ENCODE data around the gene SMAP2.

The SMAP2 gene

GRCh38 chr1:40390857-40391256, 17.3 kb downstream of the SMAP2 start:
- DNase-seq (ENCODE audit: low read depth, low spot score) = no peak

GRCh38 chr1:40391688-40392145, 18.2 kb downstream of the SMAP2 start:
- DNase-seq (ENCODE audit: low read depth, low spot score) = no peak

- DNase-seq (ENCODE audit: low read depth, low spot score) = no peak
Measured at GRCh38 chr1:40392221-40392620, 18.7 kb downstream of the SMAP2 start.

GRCh38 chr1:40393173-40393572, 19.6 kb downstream of the SMAP2 start:
- DNase-seq (ENCODE audit: low read depth, low spot score) = no peak

DNA sequence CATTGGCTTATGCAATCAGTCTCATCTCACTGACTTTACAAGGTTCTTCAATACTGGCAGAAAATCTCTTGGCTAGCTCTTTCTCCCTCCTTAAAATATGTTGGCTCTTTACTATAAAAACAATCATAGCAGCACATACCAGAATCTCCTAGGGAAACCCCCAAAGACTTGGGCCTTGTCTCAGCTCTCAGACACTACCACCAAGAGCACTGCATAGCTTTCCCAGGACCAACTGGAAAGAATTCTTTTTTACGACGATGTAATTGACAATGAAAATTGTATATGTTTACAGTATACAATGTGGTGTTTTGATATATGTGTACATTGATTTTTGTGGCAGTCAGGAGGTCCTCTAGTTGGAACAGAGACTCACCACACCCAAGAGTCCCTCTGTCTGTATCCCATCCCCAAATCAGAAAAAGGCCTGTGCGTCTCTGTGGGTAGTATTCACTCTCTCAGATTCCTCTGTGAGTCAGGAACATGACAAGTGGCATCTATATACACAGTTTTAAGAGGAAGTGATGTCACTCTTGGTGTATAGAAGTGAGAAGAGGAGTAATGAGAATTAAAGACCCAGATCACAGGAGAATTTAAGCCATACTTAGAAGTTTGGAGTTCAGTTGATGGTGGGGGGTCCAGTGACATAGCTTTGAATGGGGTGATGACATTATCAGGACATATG, 21.1 kb downstream of the SMAP2 start:
- DNase-seq (ENCODE audit: low read depth, low spot score) = no peak

DNA sequence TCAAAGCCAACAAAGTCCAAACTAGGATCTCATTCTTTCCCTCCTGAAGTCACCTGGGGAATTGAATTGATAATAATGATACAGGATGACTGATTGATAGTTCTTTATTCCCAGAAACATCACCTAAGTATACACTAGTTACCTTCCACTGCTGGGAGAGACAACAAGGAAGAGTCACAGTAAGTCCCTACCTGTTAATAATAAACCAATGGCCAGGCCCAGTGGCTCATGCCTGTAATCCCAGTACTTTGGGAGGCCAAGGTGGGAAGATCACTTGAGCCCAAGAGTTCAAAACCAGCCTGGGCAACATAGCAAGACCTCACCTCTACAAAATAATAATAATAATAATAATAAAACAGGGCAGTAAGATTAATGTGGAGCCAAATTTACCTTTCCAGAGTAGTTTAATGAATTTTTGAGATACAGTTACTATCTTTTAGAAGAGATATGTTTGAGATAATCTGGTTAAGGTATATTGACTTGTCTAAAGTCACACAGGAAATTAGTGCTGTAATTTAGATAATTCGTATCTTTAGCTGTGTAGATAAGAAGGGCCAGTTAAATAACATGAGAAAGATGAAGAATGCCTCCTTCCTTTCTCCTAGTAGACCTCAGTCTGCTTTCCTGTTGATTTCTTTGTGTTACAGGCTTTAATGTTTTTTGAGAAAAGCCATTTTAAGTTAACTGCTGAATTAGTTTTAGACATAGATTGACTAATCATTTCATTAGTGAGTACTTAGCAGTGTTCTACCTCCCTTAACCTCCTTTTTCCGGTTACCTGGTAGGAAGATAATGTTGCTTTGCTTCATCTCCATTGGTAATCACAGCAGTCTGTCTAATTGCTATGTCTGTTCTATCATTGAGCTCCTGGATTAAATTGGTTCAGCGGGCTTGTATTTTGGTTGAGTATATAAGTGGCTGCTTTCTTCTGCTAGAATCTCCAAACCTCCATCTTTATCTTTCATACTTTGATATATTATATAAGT, 22.0 kb downstream of the SMAP2 start:
- DNase-seq (ENCODE audit: low read depth, low spot score) = no peak

GRCh38 chr1:40396420-40396819, 22.9 kb downstream of the SMAP2 start:
- no peak for DNase-seq (ENCODE audit: low read depth, low spot score)

DNA sequence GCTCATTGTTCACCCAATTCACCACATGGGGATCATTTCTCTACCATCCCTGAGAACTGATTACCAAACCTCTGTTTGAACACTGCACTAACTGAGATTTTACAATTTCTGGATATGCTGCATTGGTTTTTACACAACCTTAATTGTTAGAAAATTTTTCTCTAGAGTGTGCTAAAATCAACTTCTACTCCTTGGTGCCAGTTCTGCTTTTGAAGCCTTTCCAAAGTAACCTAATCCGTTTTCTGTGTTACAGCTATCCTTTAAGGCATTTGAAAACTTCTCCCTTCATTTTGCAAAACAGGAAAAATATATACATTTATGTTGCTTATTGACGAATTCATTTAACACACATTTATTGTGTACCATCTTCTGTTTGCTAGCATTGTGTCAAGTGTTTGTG, 23.7 kb downstream of the SMAP2 start:
- no peak for DNase-seq (ENCODE audit: low read depth, low spot score)

DNA sequence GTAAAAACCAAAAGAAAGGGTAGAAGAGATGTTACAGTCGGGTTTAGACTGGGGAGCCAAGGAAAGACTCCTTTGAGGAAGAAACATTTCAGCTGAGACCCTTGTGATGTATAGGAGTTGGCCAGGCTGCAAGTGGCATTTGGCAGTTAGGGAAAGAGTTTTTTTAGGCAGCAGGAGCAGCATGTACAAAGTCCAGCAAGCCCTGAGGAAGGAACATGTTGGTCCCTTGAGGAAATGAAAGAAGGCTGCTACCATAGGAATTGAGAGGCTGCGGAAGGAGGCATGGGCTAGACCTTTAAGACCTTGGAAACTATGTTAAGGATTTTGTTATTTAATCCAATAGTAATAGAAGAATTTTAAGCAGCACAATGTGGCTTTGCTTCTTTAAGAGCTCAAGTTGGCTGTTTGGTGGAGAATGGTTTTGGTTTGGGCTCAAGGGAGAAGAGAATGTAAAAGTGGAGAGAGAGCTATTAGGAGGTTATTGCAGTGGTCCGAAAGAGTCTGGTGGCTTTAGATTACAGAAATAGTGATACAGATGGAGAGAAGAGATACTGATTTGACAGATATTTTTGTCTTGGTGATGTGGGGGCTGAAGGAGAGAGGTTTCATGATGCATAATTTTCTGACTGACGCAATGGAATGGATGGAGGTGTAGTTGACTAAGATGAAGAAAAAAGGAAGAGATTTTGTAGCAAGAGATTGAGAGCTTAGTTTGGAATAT, 26.6 kb downstream of the SMAP2 start:
- DNase-seq (ENCODE audit: low read depth, low spot score) = no peak

- DNase-seq (ENCODE audit: low read depth, low spot score) = no peak
Measured at GRCh38 chr1:40401473-40402201, 28.1 kb downstream of the SMAP2 start.

DNA sequence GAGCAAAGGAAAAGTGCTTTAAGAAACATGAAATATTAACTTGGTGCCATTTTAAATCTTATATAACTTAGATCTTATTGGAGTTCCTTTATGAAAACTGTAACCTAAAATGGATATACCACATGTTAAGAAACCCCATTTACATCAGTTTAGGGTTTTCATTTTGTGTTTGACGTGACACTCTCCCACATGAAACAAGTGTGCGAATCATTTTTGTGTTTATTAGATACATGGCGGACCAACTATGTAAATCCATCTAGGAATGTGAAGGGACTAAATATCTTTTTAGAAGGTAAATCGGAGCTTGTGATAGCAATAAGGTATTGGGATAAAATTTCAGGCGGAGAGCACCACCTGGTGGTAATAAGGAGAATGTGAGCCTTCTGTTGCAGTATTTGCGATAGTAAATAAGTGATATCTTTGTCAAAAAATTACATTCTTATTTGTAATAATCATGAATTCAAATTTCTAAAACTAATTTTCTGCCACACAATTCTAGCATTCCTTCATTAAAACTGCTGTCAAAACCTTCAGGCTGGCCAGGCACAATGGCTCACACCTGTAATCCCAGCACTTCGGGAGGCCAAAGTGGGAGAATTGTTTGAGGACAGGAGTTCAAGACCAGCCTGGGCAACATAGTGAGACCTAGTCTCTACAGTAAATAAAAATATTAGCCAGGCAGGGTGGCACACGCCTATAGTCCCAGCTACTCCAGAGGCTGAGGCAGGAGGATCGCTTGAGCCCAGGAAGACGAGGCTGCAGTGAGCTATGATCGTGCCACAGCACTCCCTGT, 31.3 kb downstream of the SMAP2 start:
- no peak for DNase-seq (ENCODE audit: low read depth, low spot score)

GRCh38 chr1:40405812-40406211, 32.3 kb downstream of the SMAP2 start:
- DNase-seq (ENCODE audit: low read depth, low spot score) = no peak

- DNase-seq (ENCODE audit: low read depth, low spot score) = no peak
Measured at GRCh38 chr1:40407453-40407852, 33.9 kb downstream of the SMAP2 start.

DNA sequence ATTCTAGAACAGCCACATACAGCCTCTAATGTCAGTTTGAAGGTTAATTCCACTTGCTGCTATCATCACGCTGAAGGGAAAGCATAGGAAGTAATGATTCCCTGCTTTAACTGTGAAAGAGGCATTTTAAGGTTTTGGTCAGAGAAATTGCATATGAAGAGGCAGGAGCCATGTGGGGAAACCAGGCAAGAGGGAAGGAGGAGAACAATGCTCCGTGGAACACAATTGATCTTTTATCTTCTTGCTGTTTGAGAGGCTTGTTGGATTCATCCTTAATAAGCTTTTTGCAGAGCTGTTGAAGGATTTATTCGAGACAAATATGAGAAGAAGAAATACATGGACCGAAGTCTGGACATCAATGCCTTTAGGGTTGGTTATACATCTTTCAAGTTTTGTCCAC, 35.9 kb downstream of the SMAP2 start:
- DNase-seq (ENCODE audit: low read depth, low spot score) = no peak

GRCh38 chr1:40411294-40411693, 37.8 kb downstream of the SMAP2 start:
- no peak for DNase-seq (ENCODE audit: low read depth, low spot score)

DNA sequence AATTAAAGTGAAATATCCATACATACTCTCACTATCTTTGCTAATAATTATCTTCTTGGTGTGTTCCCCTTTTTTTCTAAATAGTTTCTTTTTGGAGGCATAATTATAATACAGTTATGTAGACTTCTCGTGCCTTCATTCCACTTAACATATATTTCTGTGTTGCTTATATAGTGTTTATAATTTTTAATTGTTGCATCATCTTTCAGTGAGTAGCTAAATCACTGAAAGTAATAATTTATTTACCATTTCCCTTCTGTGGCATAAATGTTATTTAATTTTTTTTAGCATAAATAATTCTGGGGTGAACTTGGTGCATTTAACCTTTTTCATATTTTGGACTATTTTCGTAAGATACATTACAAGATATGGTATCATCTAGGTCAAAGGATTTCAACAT, 38.3 kb downstream of the SMAP2 start:
- no peak for DNase-seq (ENCODE audit: low read depth, low spot score)

GRCh38 chr1:40413527-40414252, 40.2 kb downstream of the SMAP2 start:
- no peak for DNase-seq (ENCODE audit: low read depth, low spot score)

DNA sequence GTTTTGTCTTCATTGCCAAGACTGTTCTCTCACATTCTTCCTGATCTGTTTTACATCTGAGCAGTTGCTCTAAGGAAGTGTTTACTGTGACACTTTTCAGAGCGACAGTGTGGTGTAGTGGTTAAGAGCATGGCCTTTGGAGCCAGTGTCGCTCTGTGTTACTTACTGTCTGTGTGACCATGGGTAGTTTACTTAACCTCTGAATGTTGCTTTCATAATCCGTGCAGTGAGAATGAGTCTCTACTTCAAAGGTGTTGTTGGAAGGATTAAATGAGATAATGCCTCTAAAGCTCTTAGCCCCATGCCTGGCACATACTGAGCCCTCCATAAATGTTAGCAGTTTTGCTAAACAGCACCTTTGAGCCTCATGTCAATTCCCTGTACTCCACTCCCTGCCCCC, 40.8 kb downstream of the SMAP2 start:
- no peak for DNase-seq (ENCODE audit: low read depth, low spot score)

DNA sequence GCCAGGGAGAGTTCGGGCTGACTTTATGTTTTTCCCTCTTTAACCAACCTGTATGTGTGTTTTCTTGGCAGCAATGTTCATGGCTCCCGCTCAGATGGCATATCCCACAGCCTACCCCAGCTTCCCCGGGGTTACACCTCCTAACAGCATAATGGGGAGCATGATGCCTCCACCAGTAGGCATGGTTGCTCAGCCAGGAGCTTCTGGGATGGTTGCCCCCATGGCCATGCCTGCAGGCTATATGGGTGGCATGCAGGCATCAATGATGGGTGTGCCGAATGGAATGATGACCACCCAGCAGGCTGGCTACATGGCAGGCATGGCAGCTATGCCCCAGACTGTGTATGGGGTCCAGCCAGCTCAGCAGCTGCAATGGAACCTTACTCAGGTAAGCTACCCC, 43.2 kb downstream of the SMAP2 start:
- DNase-seq (ENCODE audit: low read depth, low spot score) = no peak
